Gastrocnemius medialis (tissue), 4 donors: Measurements from ENCODE around the gene FASTKD3.

Experiments
- CTCF ChIP-seq, 5 experiments: fragments of 450-650 bp in 3 of 5; fragments of 200-600 bp in 2 of 5; sonication (generic) in 2 of 5; IDR thresholded peaks in 4 of 5; conservative IDR thresholded peaks in 1 of 5; 1 replicate in 4 of 5; 2 replicates in 1 of 5; pipeline ENCODE4 v1.5.1; 2016 to 2019; ENCODE audit warnings: antibody characterized with exemption in 5 of 5, mild to moderate bottlenecking in 3 of 5, moderate library complexity in 3 of 5
- POLR2A ChIP-seq, 2 donors: fragments of 450-650 bp; IDR thresholded peaks; one replicate each; pipeline ENCODE4 v1.6.1; 2017; ENCODE audit warnings: antibody characterized with exemption in 2 of 2, mild to moderate bottlenecking in 2 of 2, moderate library complexity in 2 of 2

- no peak for TF ChIP-seq CTCF (IDR thresholded peaks at IDR 0.05 in 4 of 5, conservative IDR thresholded peaks at IDR 0.05 in 1 of 5)
- TF ChIP-seq POLR2A (IDR thresholded peaks at IDR 0.05) = no peak
Observed at GRCh38 chr5:7908317-7908716, 39.5 kb upstream of the FASTKD3 start.
